ENCODE measurements around the gene AUNIP.
"Not testable (repeated sequence)": the region's sequence is repeated elsewhere in the genome, so short reads cannot be mapped to it uniquely, and the experiment has no call there.

The AUNIP gene

DNA sequence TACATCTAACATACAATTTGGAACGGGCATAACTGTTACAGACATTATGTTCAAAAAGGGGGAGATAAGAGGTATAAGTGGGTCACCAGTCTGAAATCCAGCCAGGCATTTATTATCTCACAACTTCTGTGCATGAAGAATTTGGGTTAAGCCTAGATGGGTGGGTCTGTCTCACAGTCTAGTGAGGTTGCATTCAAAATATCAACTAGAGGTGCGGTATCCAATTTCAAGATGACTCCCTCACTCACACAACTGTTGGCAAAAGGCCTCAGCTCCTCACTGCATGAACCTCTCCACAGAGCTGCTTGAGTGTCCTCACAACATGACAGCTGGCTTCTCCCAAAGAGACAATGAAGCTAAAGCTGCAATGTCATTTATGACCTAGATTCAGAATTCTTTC lies 4.7 kb downstream of the AUNIP start:
- TF ChIP-seq, protein P1, sequence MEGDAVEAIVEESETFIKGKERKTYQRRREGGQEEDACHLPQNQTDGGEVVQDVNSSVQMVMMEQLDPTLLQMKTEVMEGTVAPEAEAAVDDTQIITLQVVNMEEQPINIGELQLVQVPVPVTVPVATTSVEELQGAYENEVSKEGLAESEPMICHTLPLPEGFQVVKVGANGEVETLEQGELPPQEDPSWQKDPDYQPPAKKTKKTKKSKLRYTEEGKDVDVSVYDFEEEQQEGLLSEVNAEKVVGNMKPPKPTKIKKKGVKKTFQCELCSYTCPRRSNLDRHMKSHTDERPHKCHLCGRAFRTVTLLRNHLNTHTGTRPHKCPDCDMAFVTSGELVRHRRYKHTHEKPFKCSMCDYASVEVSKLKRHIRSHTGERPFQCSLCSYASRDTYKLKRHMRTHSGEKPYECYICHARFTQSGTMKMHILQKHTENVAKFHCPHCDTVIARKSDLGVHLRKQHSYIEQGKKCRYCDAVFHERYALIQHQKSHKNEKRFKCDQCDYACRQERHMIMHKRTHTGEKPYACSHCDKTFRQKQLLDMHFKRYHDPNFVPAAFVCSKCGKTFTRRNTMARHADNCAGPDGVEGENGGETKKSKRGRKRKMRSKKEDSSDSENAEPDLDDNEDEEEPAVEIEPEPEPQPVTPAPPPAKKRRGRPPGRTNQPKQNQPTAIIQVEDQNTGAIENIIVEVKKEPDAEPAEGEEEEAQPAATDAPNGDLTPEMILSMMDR (IDR thresholded peaks at IDR 0.05; ENCODE audit: low read depth, low read length) = no peak
- DNase-seq (ENCODE audit: extremely low read depth, low read depth) = no peak

DNA sequence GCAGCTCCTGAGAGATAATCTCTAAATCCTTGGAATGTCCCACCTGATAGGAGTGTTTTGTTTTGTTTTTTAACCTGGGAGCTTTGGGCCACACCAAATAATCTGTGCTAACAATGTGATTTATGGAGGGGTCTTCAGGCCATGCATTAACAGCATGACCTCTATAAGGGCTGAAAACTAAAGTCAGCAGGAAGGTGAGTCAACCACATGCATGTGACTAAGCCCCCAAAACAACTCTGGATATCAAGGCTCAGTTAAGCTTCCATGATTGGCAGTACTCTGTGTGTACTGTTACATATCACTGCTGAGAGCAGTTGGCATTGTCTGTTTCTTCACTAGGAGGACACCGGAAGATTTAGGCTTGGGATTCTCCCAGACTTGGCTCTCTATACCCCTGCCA lies 10.7 kb downstream of the AUNIP start:
- TF ChIP-seq, protein P1 (IDR thresholded peaks at IDR 0.05; ENCODE audit: low read depth, low read length) = no peak

DNA sequence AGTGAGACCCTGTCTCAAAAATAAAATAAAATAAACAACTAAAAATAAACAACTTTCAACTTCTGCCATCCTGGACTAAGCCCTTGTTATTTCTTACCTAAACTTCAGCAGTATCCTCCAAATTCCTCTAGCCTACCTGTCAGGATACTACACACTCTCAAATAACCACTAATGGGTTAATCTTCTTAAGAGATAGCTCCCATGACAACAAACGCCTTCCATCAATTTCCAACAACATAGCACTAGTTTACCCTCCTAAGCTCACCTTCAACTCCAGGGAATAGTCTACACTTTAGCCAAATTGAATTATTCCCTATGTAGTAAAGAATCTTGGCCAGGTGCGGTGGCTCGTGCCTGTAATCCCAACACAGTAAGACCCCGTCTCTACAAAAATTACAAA lies 11.3 kb downstream of the AUNIP start:
- no peak for DNase-seq (ENCODE audit: extremely low read depth, low read depth)
- TF ChIP-seq, protein P1 (IDR thresholded peaks at IDR 0.05; ENCODE audit: low read depth, low read length) = no peak

More for the DNA sequence above, 10.7 kb downstream of the AUNIP start:
- no peak for DNase-seq (ENCODE audit: extremely low read depth, low read depth)

DNA sequence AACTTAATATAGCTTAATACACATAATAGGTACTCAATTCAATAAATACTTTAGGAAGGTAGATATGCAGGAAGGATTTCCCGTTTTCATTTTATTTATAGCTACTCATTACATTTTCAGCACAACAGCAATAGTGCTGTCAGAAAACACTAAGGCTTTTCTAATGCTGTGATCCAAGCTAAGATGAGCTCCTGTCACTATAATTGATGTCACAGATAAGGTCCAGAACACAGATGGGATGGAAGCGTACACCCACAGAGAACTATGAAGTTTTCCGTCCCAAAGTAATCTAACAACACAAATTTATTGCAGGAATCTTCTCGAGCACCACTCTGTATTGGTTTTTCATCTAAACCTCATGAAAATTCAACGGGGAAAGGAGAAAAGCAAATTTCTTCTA lies 13.6 kb downstream of the AUNIP start:
- DNase-seq (ENCODE audit: extremely low read depth, low read depth) = no peak
- TF ChIP-seq, protein P1 (IDR thresholded peaks at IDR 0.05; ENCODE audit: low read depth, low read length) = no peak

DNA sequence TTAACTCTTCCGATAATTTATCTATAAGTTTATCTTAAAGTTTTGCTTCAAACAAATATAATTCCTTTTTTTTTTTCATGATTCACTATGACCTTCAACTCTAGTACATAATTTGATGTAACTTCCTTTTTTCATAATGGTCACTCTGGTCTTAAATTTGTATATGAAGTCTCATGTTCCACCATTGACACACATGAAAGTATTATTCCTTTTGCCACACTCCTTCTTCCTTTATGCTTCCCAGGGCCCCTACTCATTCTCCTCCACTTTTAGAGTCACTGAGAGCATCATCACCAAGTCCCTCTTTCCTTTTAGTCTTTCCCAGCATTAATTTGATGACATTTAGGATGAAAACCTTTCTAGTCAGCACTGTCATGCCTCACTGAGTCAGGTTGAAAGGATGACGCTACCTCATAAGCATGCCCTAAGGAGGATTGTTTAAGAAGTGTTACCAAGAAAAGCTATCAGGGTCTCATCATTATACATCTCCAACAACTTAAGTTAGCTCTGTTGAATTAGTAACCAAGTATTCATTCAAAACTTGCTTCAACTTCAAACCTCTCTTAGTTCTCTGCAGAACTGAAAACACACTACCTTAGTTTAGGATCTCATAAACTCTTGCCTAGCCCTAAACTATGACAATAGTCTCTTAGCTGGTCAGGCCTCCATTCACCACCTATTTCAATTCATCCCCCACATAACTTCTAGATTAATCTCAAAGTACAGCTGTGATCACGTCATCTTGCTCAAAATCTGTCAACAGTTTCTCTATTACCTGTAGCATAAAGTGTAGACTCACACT lies 14.5 kb downstream of the AUNIP start:
- DNase-seq (ENCODE audit: extremely low read depth, low read depth) = no peak
- TF ChIP-seq, protein P1 (IDR thresholded peaks at IDR 0.05; ENCODE audit: low read depth, low read length) = no peak

DNA sequence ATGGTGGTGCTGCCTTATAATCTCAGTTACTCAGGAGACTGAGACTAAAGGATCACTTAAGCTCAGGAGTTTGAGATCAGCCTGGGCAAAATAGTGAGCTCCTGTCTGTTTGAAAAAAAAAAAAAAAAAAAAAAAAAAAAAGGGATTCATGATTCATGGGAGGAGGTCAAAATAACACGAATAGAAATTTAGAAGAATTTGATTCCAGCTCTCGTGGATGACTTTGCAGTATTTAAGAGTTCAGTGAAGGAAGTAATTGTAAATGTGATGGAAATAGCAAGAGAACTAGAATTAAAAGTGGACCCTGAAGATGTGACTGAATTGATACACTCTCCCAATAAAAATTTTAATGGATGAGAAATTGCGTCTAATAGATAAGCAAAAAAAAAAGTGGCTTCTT lies 15.8 kb downstream of the AUNIP start:
- TF ChIP-seq, protein P1 (IDR thresholded peaks at IDR 0.05; ENCODE audit: low read depth, low read length) = no peak
- no peak for DNase-seq (ENCODE audit: extremely low read depth, low read depth)

DNA sequence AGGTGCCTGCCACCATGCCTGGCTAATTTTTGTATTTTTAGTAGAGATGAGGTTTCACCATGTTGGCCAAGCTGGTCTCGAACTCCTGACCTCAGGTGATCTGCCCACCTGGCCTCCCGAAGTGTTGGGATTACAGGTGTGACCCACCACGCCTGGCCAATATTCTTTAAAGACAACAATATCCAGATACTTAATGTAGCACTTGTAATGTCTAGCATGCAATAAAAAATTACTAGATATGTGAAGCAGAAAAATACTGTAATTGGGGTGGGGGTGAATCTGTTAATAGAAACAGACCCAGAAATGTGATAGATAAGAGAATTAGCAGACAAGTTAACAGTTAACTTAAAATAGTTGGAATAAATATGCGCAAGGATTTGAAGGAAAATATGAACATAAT lies 19.4 kb downstream of the AUNIP start:
- DNase-seq (ENCODE audit: extremely low read depth, low read depth) = not testable (repeated sequence)

Measured in AG09319 (cell line).